ENCODE data around the gene CCSAP.

GRCh38 chr1:229365569-229365968, 22.7 kb upstream of the CCSAP start:
- TF ChIP-seq POLR2A (IDR thresholded peaks at IDR 0.05) = no peak
- TF ChIP-seq, protein P1, sequence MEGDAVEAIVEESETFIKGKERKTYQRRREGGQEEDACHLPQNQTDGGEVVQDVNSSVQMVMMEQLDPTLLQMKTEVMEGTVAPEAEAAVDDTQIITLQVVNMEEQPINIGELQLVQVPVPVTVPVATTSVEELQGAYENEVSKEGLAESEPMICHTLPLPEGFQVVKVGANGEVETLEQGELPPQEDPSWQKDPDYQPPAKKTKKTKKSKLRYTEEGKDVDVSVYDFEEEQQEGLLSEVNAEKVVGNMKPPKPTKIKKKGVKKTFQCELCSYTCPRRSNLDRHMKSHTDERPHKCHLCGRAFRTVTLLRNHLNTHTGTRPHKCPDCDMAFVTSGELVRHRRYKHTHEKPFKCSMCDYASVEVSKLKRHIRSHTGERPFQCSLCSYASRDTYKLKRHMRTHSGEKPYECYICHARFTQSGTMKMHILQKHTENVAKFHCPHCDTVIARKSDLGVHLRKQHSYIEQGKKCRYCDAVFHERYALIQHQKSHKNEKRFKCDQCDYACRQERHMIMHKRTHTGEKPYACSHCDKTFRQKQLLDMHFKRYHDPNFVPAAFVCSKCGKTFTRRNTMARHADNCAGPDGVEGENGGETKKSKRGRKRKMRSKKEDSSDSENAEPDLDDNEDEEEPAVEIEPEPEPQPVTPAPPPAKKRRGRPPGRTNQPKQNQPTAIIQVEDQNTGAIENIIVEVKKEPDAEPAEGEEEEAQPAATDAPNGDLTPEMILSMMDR (IDR thresholded peaks at IDR 0.05) = no peak

Measured in uterus (tissue), 2 donors.